AG10803 (cell line): Measurements from ENCODE around the gene DDX23.

ENCODE experiments used
- DNase-seq: peaks from one replicate; pipeline ENCODE4 v3.0.0; 2010; ENCODE audit warnings: low read depth
- H3K4me3 ChIP-seq: 2 replicates; pipeline ENCODE4 v1.5.1; 2011; ENCODE audit warnings: mild to moderate bottlenecking, low read length, control low read depth
- TF ChIP-seq, protein P1 (sequence below): conservative IDR thresholded peaks from 2 replicates; pipeline ENCODE4 v1.5.1; 2011; ENCODE audit warnings: mild to moderate bottlenecking, low read length, control low read depth, inconsistent platforms

The DDX23 gene

GRCh38 chr12:48783432-48783831, 68.5 kb downstream of the DDX23 start:
- no peak for DNase-seq
- no peak overlapping the region for H3K4me3 ChIP-seq
- TF ChIP-seq, protein P1, sequence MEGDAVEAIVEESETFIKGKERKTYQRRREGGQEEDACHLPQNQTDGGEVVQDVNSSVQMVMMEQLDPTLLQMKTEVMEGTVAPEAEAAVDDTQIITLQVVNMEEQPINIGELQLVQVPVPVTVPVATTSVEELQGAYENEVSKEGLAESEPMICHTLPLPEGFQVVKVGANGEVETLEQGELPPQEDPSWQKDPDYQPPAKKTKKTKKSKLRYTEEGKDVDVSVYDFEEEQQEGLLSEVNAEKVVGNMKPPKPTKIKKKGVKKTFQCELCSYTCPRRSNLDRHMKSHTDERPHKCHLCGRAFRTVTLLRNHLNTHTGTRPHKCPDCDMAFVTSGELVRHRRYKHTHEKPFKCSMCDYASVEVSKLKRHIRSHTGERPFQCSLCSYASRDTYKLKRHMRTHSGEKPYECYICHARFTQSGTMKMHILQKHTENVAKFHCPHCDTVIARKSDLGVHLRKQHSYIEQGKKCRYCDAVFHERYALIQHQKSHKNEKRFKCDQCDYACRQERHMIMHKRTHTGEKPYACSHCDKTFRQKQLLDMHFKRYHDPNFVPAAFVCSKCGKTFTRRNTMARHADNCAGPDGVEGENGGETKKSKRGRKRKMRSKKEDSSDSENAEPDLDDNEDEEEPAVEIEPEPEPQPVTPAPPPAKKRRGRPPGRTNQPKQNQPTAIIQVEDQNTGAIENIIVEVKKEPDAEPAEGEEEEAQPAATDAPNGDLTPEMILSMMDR: no peak

GRCh38 chr12:48782457-48783395, 69.2 kb downstream of the DDX23 start:
- TF ChIP-seq, protein P1: no peak
- DNase-seq: no peak
- H3K4me3 ChIP-seq: no peak overlapping the region

GRCh38 chr12:48781750-48782456, 70.1 kb downstream of the DDX23 start:
- no peak overlapping the region for H3K4me3 ChIP-seq
- DNase-seq: no peak
- TF ChIP-seq, protein P1: no peak

- TF ChIP-seq, protein P1: no peak
- H3K4me3 ChIP-seq: no peak overlapping the region
- DNase-seq: no peak
These were observed 71.5 kb downstream of the DDX23 start for GRCh38 chr12:48780381-48781025.

DNA sequence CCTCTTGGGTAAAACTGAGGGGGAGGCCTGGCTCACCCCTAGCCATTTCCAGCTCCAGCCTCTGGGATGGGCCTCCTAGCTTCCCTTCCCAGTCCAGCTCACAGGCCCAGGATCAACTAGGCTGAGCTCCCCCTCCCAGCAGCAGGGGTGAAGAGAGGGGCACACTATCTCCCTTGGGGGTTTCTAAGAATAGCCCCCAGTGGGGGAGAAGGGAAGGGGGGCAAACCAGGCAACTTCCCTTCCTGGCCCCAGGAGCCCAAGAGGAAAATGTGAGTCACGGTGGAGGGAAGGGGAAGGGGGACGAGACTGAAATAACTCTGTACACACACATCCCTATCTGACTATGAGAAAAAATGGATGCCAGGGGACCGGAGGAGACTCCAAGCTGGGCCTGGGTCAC, 72.1 kb downstream of the DDX23 start:
- peak; percentile 44 for DNase-seq
- no peak overlapping the region for H3K4me3 ChIP-seq
- TF ChIP-seq, protein P1: no peak
